ENCODE results near the gene MT1H. TPM values are rescaled to one million over a fixed set of nuclear protein-coding genes. Genes with fewer than 3 reads are reported as not detected.
A peak's percentile ranks its signal among the peaks of the same experiment; 100 is the strongest.

MT1H gene
- total RNA-seq, 1 donor from 2014 or later, result not detected

DNA sequence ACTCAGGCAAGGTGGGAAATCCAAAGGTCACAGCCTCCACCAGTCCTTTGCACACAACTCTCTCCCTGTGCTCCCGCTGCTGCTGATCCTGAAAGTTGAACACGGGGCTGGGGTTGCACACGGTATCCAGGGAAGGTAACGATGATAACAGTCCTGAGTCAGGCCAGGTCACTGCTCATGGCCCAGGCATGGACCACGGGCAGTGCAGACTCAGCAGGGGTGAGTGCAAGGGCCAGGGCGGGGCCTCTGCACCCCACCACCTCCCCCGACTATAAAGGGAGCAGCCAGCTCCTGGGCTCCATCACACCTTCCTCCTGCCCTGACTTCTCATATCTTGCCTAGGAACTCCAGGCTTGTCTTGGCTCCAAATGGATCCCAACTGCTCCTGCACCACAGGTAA is 18.0 kb upstream of the MT1H start, which contains the start of gene MT1B:
MT1B (plus strand) TSS at position 301 of the 400 bp plus-strand sequence; CDS start at position 369, 68 bp downstream.
- Mint-ChIP-seq H3K4me3 (no peak within 1 kb of the TSS), H3K27ac (no peak within 1 kb of the TSS), H3K9me3 (no peaks in the 10 kb centered on the region), H3K36me3 (no peaks in the 10 kb centered on the region), H3K4me1 (no peaks in the 10 kb centered on the region), H3K27me3 (ENCODE audit: low read depth) (peaks cover 93% of the 10 kb centered on the region)
- TF ChIP-seq, protein P1, sequence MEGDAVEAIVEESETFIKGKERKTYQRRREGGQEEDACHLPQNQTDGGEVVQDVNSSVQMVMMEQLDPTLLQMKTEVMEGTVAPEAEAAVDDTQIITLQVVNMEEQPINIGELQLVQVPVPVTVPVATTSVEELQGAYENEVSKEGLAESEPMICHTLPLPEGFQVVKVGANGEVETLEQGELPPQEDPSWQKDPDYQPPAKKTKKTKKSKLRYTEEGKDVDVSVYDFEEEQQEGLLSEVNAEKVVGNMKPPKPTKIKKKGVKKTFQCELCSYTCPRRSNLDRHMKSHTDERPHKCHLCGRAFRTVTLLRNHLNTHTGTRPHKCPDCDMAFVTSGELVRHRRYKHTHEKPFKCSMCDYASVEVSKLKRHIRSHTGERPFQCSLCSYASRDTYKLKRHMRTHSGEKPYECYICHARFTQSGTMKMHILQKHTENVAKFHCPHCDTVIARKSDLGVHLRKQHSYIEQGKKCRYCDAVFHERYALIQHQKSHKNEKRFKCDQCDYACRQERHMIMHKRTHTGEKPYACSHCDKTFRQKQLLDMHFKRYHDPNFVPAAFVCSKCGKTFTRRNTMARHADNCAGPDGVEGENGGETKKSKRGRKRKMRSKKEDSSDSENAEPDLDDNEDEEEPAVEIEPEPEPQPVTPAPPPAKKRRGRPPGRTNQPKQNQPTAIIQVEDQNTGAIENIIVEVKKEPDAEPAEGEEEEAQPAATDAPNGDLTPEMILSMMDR (IDR thresholded peaks at IDR 0.05; ENCODE audit: unreplicated experiment), result no peak
- DNase-seq (ENCODE audit: low spot score in 2 of 2, unreplicated experiment in 2 of 2), result no peak

- TF ChIP-seq, protein P1 (IDR thresholded peaks at IDR 0.05; ENCODE audit: unreplicated experiment), result no peak
- H3K27ac Mint-ChIP-seq, result no peak overlapping the region
These were observed 17.0 kb upstream of the MT1H start for GRCh38 chr16:56652600-56652999.

DNA sequence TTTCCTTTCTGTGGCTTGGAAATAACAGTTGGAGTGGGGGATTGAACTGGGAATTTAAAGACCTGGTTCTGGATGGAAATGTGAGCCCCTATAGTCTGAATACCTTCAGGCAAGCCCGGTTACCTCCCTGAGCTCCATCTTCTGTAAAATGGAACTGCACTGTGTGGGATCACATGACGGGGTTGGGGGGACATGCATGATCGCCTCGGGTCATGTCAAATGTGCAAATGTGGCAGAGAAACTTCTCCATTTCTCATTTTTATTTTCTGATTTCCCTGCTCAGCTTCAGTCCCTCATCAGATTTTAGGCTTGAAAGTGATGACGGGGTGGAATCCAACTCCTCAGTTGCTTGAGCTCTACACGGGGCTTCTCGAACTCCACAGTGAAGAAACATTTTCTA is 16.4 kb upstream of the MT1H start:
- H3K9me3 Mint-ChIP-seq, result no peaks in the 10 kb centered on the region

More at GRCh38 chr16:56652600-56652999, 17.0 kb upstream of the MT1H start:
- Mint-ChIP-seq H3K4me3 (no peak overlapping the region), H3K9me3 (no peaks in the 10 kb centered on the region), H3K4me1 (no peaks in the 10 kb centered on the region), H3K36me3 (no peaks in the 10 kb centered on the region), H3K27me3 (ENCODE audit: low read depth) (peaks cover 91% of the 10 kb centered on the region)
- DNase-seq (ENCODE audit: low spot score in 2 of 2, unreplicated experiment in 2 of 2), result no peak

DNA sequence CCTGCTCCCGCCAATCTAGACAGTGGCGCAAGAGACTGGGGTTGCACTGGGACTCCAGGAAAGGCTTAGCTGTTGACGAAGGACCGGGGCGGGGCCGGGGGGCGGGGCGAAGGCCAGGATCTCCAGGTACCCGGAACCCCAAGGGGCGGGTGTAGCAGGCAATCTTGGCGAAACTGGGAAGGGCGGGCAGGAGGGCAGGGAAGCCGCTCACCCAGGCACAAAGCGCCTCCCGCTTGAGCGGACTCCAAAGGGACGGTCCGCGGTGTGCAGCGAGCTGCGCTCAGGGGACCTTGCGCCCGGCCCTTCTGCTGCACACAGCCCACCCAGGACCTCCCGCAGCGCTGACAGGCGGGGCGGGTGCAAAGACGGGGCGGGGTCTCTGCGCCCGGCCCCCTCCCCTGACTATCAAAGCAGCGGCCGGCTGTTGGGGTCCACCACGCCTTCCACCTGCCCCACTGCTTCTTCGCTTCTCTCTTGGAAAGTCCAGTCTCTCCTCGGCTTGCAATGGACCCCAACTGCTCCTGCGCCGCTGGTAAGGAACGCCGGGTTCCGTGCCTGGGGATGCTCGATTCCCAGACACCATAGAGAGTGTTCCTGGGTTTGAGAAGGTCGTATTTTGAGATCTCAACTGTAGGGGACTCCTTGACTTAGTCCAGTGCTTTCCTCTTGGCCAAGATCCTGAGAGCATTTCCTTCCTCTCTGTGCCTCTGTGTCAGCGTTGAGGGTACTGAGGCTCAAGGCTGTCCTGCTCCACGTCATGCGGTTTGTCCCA is 11.9 kb upstream of the MT1H start, which contains the start of gene MT1F:
MT1F (plus strand) TSS at position 405 of the 772 bp plus-strand sequence; CDS start at position 505, 100 bp downstream.
- TF ChIP-seq, protein P1 (IDR thresholded peaks at IDR 0.05; ENCODE audit: unreplicated experiment), result no peak
- Mint-ChIP-seq H3K4me3 (peak within 1 kb of the TSS; percentile 79), H3K9me3 (no peaks in the 10 kb centered on the region), H3K27me3 (ENCODE audit: low read depth) (peaks cover 90% of the 10 kb centered on the region), H3K4me1 (peaks cover 10% of the 10 kb centered on the region), H3K36me3 (no peaks in the 10 kb centered on the region), H3K27ac (no peak within 1 kb of the TSS)
- no peak for DNase-seq (ENCODE audit: low spot score in 2 of 2, unreplicated experiment in 2 of 2)

More for the DNA sequence above, 16.4 kb upstream of the MT1H start:
- Mint-ChIP-seq H3K4me1 (peaks cover 4% of the 10 kb centered on the region), H3K27ac (no peak overlapping the region), H3K4me3 (no peak overlapping the region), H3K36me3 (no peaks in the 10 kb centered on the region), H3K27me3 (ENCODE audit: low read depth) (peaks cover 90% of the 10 kb centered on the region)
- no peak for DNase-seq (ENCODE audit: low spot score in 2 of 2, unreplicated experiment in 2 of 2)
- TF ChIP-seq, protein P1 (IDR thresholded peaks at IDR 0.05; ENCODE audit: unreplicated experiment), result no peak

- DNase-seq (ENCODE audit: low spot score in 2 of 2, unreplicated experiment in 2 of 2), result no peak
- TF ChIP-seq, protein P1 (IDR thresholded peaks at IDR 0.05; ENCODE audit: unreplicated experiment), result no peak
- H3K4me3 Mint-ChIP-seq, result peak overlapping the region; percentile 79
These were observed 11.2 kb upstream of the MT1H start for GRCh38 chr16:56658327-56658875.

More at GRCh38 chr16:56658327-56658875, 11.2 kb upstream of the MT1H start:
- Mint-ChIP-seq H3K9me3 (no peaks in the 10 kb centered on the region), H3K36me3 (no peaks in the 10 kb centered on the region), H3K4me1 (peaks cover 12% of the 10 kb centered on the region), H3K27ac (no peak overlapping the region), H3K27me3 (ENCODE audit: low read depth) (peaks cover 90% of the 10 kb centered on the region)
